H9 (cell line): ENCODE measurements around the gene ACO1. TPM values are rescaled to one million over a fixed set of nuclear protein-coding genes. Genes with fewer than 3 reads are reported as not detected.

Source experiments
- DNase-seq: peaks from one replicate; pipeline ENCODE4 v3.0.0-alpha.2; 2017
- H2AFZ ChIP-seq: one replicate; pipeline ENCODE4 v1.6.1; 2013; ENCODE audit warnings: mild to moderate bottlenecking, low read length, control low read depth, moderate library complexity
- H2AK5ac ChIP-seq: 2 replicates; pipeline ENCODE4 v1.6.1; 2013; ENCODE audit warnings: low read length, control low read depth, mixed read lengths; ENCODE audit not compliant: insufficient read length
- H2BK120ac ChIP-seq: one replicate; pipeline ENCODE4 v1.6.1; 2013; ENCODE audit warnings: low read depth, mild to moderate bottlenecking, low read length, control low read depth, inconsistent platforms; ENCODE audit not compliant: poor library complexity, severe bottlenecking
- H2BK12ac ChIP-seq: 2 replicates; pipeline ENCODE4 v1.6.1; 2013; ENCODE audit warnings: low read length, control low read depth, mixed read lengths, low read depth; ENCODE audit not compliant: insufficient read length
- H2BK15ac ChIP-seq: 2 replicates; pipeline ENCODE4 v1.6.1; 2013; ENCODE audit warnings: low read depth, low read length, control low read depth
- H2BK20ac ChIP-seq: one replicate; pipeline ENCODE4 v1.6.1; 2013; ENCODE audit warnings: low read depth, mild to moderate bottlenecking, low read length, control low read depth, inconsistent platforms; ENCODE audit not compliant: poor library complexity, severe bottlenecking
- H2BK5ac ChIP-seq: 2 replicates; pipeline ENCODE4 v1.6.1; 2013; ENCODE audit warnings: low read length, control low read depth, mixed read lengths; ENCODE audit not compliant: insufficient read length
- H3K14ac ChIP-seq: 2 replicates; pipeline ENCODE4 v1.6.1; 2013; ENCODE audit warnings: low read length, control low read depth; ENCODE audit not compliant: insufficient read depth
- H3K18ac ChIP-seq: 2 replicates; pipeline ENCODE4 v1.6.1; 2013; ENCODE audit warnings: low read depth, mild to moderate bottlenecking, mixed read lengths, low read length, control low read depth; ENCODE audit not compliant: insufficient read length
- H3K23ac ChIP-seq: 2 replicates; pipeline ENCODE4 v1.6.1; 2013; ENCODE audit warnings: low read length, control low read depth, mixed read lengths, low read depth; ENCODE audit not compliant: insufficient read length
- H3K23me2 ChIP-seq: 2 replicates; pipeline ENCODE4 v1.6.1; 2013; ENCODE audit warnings: low read depth, mild to moderate bottlenecking, mixed read lengths, low read length, control low read depth; ENCODE audit not compliant: insufficient read length, poor library complexity, severe bottlenecking
- H3K27ac ChIP-seq: 2 replicates; pipeline ENCODE4 v1.5.1; 2013; ENCODE audit warnings: low read length, control low read depth, mixed read lengths, low read depth; ENCODE audit not compliant: insufficient read length
- H3K27me3 ChIP-seq: 2 replicates; pipeline ENCODE4 v1.6.1; 2013; ENCODE audit warnings: low read length, control low read depth, inconsistent platforms; ENCODE audit not compliant: insufficient read depth
- H3K4ac ChIP-seq: 2 replicates; pipeline ENCODE4 v1.6.1; 2013; ENCODE audit warnings: low read depth, mild to moderate bottlenecking, control low read depth, inconsistent platforms, low read length, moderate library complexity
- H3K4me1 ChIP-seq: 2 replicates; pipeline ENCODE4 v1.6.1; 2013; ENCODE audit warnings: low read length, control low read depth, inconsistent platforms; ENCODE audit not compliant: insufficient read depth
- H3K4me2 ChIP-seq: 2 replicates; pipeline ENCODE4 v1.6.1; 2013; ENCODE audit warnings: low read length, control low read depth, mixed read lengths; ENCODE audit not compliant: insufficient read length, insufficient read depth
- H3K56ac ChIP-seq: 2 replicates; pipeline ENCODE4 v1.6.1; 2013; ENCODE audit warnings: low read depth, mild to moderate bottlenecking, mixed read lengths, low read length, control low read depth; ENCODE audit not compliant: insufficient read length
- H3K79me1 ChIP-seq: 2 replicates; pipeline ENCODE4 v1.6.1; 2013; ENCODE audit warnings: low read depth, mild to moderate bottlenecking, moderate library complexity, low read length, control low read depth, inconsistent platforms; ENCODE audit not compliant: insufficient read depth, poor library complexity, severe bottlenecking
- H3K79me2 ChIP-seq: 2 replicates; pipeline ENCODE4 v1.6.1; 2013; ENCODE audit warnings: low read length, control low read depth, inconsistent platforms; ENCODE audit not compliant: insufficient read depth
- H3K9ac ChIP-seq: 2 replicates; pipeline ENCODE4 v1.6.1; 2013; ENCODE audit warnings: low read length, control low read depth, mixed read lengths; ENCODE audit not compliant: insufficient read length; ENCODE audit errors: extremely low read depth
- H3K9me3 ChIP-seq: one replicate; pipeline ENCODE4 v1.6.1; 2013; ENCODE audit warnings: low read depth, low read length, inconsistent platforms; ENCODE audit not compliant: control insufficient read depth
- H3T11ph ChIP-seq: one replicate; pipeline ENCODE4 v1.6.1; 2013; ENCODE audit warnings: mild to moderate bottlenecking, low read length, control low read depth, inconsistent platforms
- H4K20me1 ChIP-seq: one replicate; pipeline ENCODE4 v1.6.1; 2013; ENCODE audit not compliant: control insufficient read depth, insufficient read length, insufficient read depth
- H4K5ac ChIP-seq: 2 replicates; pipeline ENCODE4 v1.6.1; 2013; ENCODE audit warnings: low read depth, mild to moderate bottlenecking, mixed read lengths, low read length, control low read depth; ENCODE audit not compliant: insufficient read length
- H4K8ac ChIP-seq: replicated peaks from 2 replicates; pipeline ENCODE4 v1.6.1; 2013; ENCODE audit warnings: low read length, control low read depth, mixed read lengths, low read depth; ENCODE audit not compliant: insufficient read length
- H4K91ac ChIP-seq: 2 replicates; pipeline ENCODE4 v1.6.1; 2013; ENCODE audit warnings: low read depth, mild to moderate bottlenecking, moderate library complexity, mixed read lengths, low read length, control low read depth; ENCODE audit not compliant: insufficient read length
- H3K27ac Mint-ChIP-seq, 3 experiments: 2 replicates in 2 of 3; 3 replicates in 1 of 3; pipeline ENCODE4 v1.8.0; 2020 to 2021; ENCODE audit warnings: mixed read lengths in 3 of 3, mild to moderate bottlenecking in 1 of 3, moderate library complexity in 1 of 3
- H3K27me3 Mint-ChIP-seq: 2 replicates; pipeline ENCODE4 v1.8.0; 2021; ENCODE audit warnings: low read depth, mild to moderate bottlenecking, moderate library complexity, mixed read lengths
- H3K36me3 Mint-ChIP-seq, 3 experiments: 2 replicates in 2 of 3; 3 replicates in 1 of 3; pipeline ENCODE4 v1.8.0; 2020 to 2021; ENCODE audit warnings: low read depth in 3 of 3, mixed read lengths in 3 of 3; ENCODE audit not compliant: insufficient read depth in 1 of 3
- H3K4me1 Mint-ChIP-seq, 2 experiments: 2 replicates each; pipeline ENCODE4 v1.8.0; 2020; ENCODE audit warnings: mixed read lengths in 2 of 2
- H3K4me3 Mint-ChIP-seq, 2 experiments: 2 replicates in 1 of 2; 3 replicates in 1 of 2; pipeline ENCODE4 v1.8.0; 2020 to 2021; ENCODE audit warnings: mild to moderate bottlenecking in 2 of 2, mixed read lengths in 2 of 2, moderate library complexity in 1 of 2
- H3K9me3 Mint-ChIP-seq, 2 experiments: 2 replicates in 1 of 2; 3 replicates in 1 of 2; pipeline ENCODE4 v1.8.0; 2020; ENCODE audit warnings: mild to moderate bottlenecking in 2 of 2, mixed read lengths in 2 of 2, moderate library complexity in 1 of 2
- CTCF ChIP-seq: fragments of 200-600 bp; sonication (generic); conservative IDR thresholded peaks from 3 replicates; pipeline ENCODE4 v1.8.0; 2021; ENCODE audit warnings: antibody characterized with exemption, mild to moderate bottlenecking
- WGBS: extraction: QIAGEN DNeasy Blood & Tissue Kit; methylation state at CpG from one replicate; pipeline ENCODE4 v1.1.7; 2013; ENCODE audit warnings: missing lambda C conversion rate, low lambda C conversion rate, mixed read lengths; ENCODE audit not compliant: insufficient read length; ENCODE audit errors: extremely low coverage; 5-methylcytosine and 5-hydroxymethylcytosine counted together
- total RNA-seq: library from RNA; stranded (reverse); gene quantifications from 2 replicates; pipeline ENCODE4 v1.2.1, GENCODE V29; 2021

The ACO1 gene
- total RNA-seq, 1 experiment from 2014 or later: 44.5 TPM

GRCh38 chr9:32394381-32395049 lies 10.1 kb downstream of the ACO1 start:
- Histone ChIP-seq H4K8ac (no peak overlapping the region), H3K79me2 (no peaks in the 10 kb centered on the region; the same call in 1 of the 2 replicates), H2BK120ac (no peak overlapping the region), H2AFZ (no peak overlapping the region), H3K18ac (no peak overlapping the region), H3K4me1 (peaks cover 12% of the 10 kb centered on the region), H4K5ac (no peak overlapping the region), H3K9me3 (no peaks in the 10 kb centered on the region), H3K27ac (no peak overlapping the region), H2BK5ac (no peak overlapping the region), H2BK12ac (no peak overlapping the region), H4K20me1 (no peaks in the 10 kb centered on the region), H3K79me1 (no peaks in the 10 kb centered on the region), H4K91ac (no peak overlapping the region), H3K14ac (no peak overlapping the region), H3K4me2 (no peak overlapping the region), H3K4ac (no peak overlapping the region), H3K56ac (no peak overlapping the region), H3K27me3 (no peaks in the 10 kb centered on the region), H2AK5ac (no peak overlapping the region), H3K23ac (no peak overlapping the region), H3K9ac (no peak overlapping the region), H3T11ph (no peak overlapping the region), H3K23me2 (no peaks in the 10 kb centered on the region), H2BK15ac (no peak overlapping the region), H2BK20ac (no peak overlapping the region)
- peaks cover 38 to 55% of the 10 kb centered on the region in 2 experiments for H3K4me1 Mint-ChIP-seq
- DNase-seq: no peak
- H3K36me3 Mint-ChIP-seq: peaks cover 7 to 13% (median 12%) of the 10 kb centered on the region in 3 experiments; a peak in 5 of 7 replicates
- H3K9me3 Mint-ChIP-seq: peaks cover 0 to 10% of the 10 kb centered on the region in 2 experiments; a peak in 2 of 5 replicates
- H3K27me3 Mint-ChIP-seq: no peaks in the 10 kb centered on the region
- H3K27ac Mint-ChIP-seq: peak overlapping the region in 1 of 3 experiments; percentile 40; a peak in 1 of 7 replicates
- no peak overlapping the region for H3K4me3 Mint-ChIP-seq
- WGBS: no CpG with 5 or more reads among the region's 6 CpGs
- no peak for TF ChIP-seq CTCF
